HepG2 (cell line): ENCODE data around the gene SLC2A4. TPM values are rescaled to one million over a fixed set of nuclear protein-coding genes. Genes with fewer than 3 reads are reported as not detected.

Experiments used
- AHR ChIP-seq: IDR thresholded peaks from 2 replicates; pipeline ENCODE4 v1.6.1; 2018; ENCODE audit warnings: missing genetic modification reagents, missing compliant biosample characterization
- CBX2 ChIP-seq, 2 experiments: fragments of 200-600 bp in 1 of 2; sonication (generic); formaldehyde crosslinking in 1 of 2; IDR thresholded peaks; 2 replicates each; pipeline versions ENCODE4 v1.7.0 to v1.8.1; 2018 to 2022; ENCODE audit warnings: low read depth in 2 of 2, low read length in 1 of 2, mild to moderate bottlenecking in 1 of 2, missing genetic modification reagents in 1 of 2
- CBX5 ChIP-seq: sonication (generic); formaldehyde crosslinking; IDR thresholded peaks from 2 replicates; pipeline ENCODE4 v1.4.0; 2020; ENCODE audit warnings: missing genetic modification reagents, borderline replicate concordance
- CREBL2 ChIP-seq: sonication (generic); formaldehyde crosslinking; IDR thresholded peaks from 2 replicates; pipeline ENCODE4 v1.8.1; 2023; ENCODE audit warnings: missing genetic modification reagents, mild to moderate bottlenecking, borderline replicate concordance
- DMAP1 ChIP-seq: IDR thresholded peaks from 2 replicates; pipeline ENCODE4 v1.6.1; 2016
- FOXK1 ChIP-seq: sonication (generic); formaldehyde crosslinking; IDR thresholded peaks from 2 replicates; pipeline ENCODE4 v1.4.0; 2020; ENCODE audit warnings: low read depth, missing genetic modification reagents, borderline replicate concordance
- GPBP1L1 ChIP-seq: sonication (generic); formaldehyde crosslinking; IDR thresholded peaks from 2 replicates; pipeline ENCODE4 v1.5.0; 2020; ENCODE audit warnings: mild to moderate bottlenecking, missing genetic modification reagents
- HES4 ChIP-seq: sonication (generic); formaldehyde crosslinking; IDR thresholded peaks from 2 replicates; pipeline ENCODE4 v1.9.0; 2021; ENCODE audit warnings: mild to moderate bottlenecking, missing genetic modification reagents, borderline replicate concordance
- MXD4 ChIP-seq: IDR thresholded peaks from 2 replicates; pipeline ENCODE4 v1.6.1; 2016; ENCODE audit warnings: mild to moderate bottlenecking, missing biosample characterization, missing genetic modification reagents
- ONECUT2 ChIP-seq: sonication (generic); formaldehyde crosslinking; IDR thresholded peaks from 2 replicates; pipeline ENCODE4 v1.4.0; 2020; ENCODE audit warnings: missing genetic modification reagents
- PBX2 ChIP-seq: IDR thresholded peaks from 2 replicates; pipeline ENCODE4 v1.6.1; 2016; ENCODE audit warnings: control low read depth
- PLSCR1 ChIP-seq: sonication (generic); formaldehyde crosslinking; IDR thresholded peaks from 2 replicates; pipeline ENCODE4 v1.5.0; 2020; ENCODE audit warnings: missing genetic modification reagents, mild to moderate bottlenecking, borderline replicate concordance
- SALL2 ChIP-seq: sonication (generic); formaldehyde crosslinking; IDR thresholded peaks from 2 replicates; pipeline ENCODE4 v1.8.1; 2023; ENCODE audit warnings: mild to moderate bottlenecking, missing genetic modification reagents, inconsistent platforms
- ZNF354B ChIP-seq: sonication (generic); formaldehyde crosslinking; IDR thresholded peaks from 2 replicates; pipeline ENCODE4 v1.8.0; 2022; ENCODE audit warnings: mild to moderate bottlenecking, missing genetic modification reagents
- ZNF577 ChIP-seq: sonication (generic); formaldehyde crosslinking; IDR thresholded peaks from 2 replicates; pipeline ENCODE4 v1.4.0; 2020; ENCODE audit warnings: mild to moderate bottlenecking, low read depth, missing genetic modification reagents, borderline replicate concordance
- ZNF784 ChIP-seq: sonication (generic); formaldehyde crosslinking; IDR thresholded peaks from 2 replicates; pipeline ENCODE4 v1.5.1; 2020; ENCODE audit warnings: missing genetic modification reagents, mild to moderate bottlenecking, borderline replicate concordance
- polyA plus RNA-seq, 8 experiments: library from polyadenylated mRNA; depleted of rRNA in 3 of 8; stranded (reverse) in 7 of 8; unstranded in 1 of 8; fragments of >200 nt; fragmentation: Illumina TruSeq in 4 of 8; extraction: Trizol in 4 of 8; gene quantifications; 2 replicates each; pipeline versions ENCODE4 v1.2.1 to v1.2.3, GENCODE V29; 2011 to 2016; ENCODE audit warnings: low read depth in 4 of 8, missing spikeins in 1 of 8, mixed read lengths in 1 of 8; ENCODE audit not compliant: insufficient read depth in 1 of 8
- total RNA-seq, 5 experiments: library from RNA; depleted of rRNA; stranded (reverse); fragments of >200 nt; fragmentation: Illumina TruSeq; extraction: Trizol; gene quantifications; 2 replicates each; pipeline ENCODE4 v1.2.3, GENCODE V29; 2016; ENCODE audit warnings: low read depth in 1 of 5

The SLC2A4 gene
- total and polyA plus RNA-seq, 2 of the 13 experiments (the other 11 are each of a cell fraction or from before 2014, with no cell fraction given), result 4.9 to 5.8 TPM

- no peak for TF ChIP-seq CREBL2 (CRISPR knock-in tag)
- TF ChIP-seq PLSCR1, result no peak
- peak; percentile 68; the same call in 1 of the 2 replicates for TF ChIP-seq MXD4 (CRISPR knock-in tag)
- TF ChIP-seq FOXK1 (CRISPR knock-in tag), result peak; percentile 97
- TF ChIP-seq CBX2 (IDR thresholded peaks at IDR 0.05; ENCODE audit: low read depth, low read length), result no peak
- TF ChIP-seq CBX2 (CRISPR knock-in tag; IDR thresholded peaks at IDR 0.05; ENCODE audit: low read depth), result no peak
- TF ChIP-seq CBX5 (CRISPR knock-in tag), result peak; percentile 88
- no peak for TF ChIP-seq AHR (CRISPR knock-in tag)
- TF ChIP-seq GPBP1L1 (CRISPR knock-in tag), result no peak
- TF ChIP-seq ZNF354B (CRISPR knock-in tag), result no peak
- peak; percentile 34; the same call in 1 of the 2 replicates for TF ChIP-seq SALL2 (CRISPR knock-in tag)
- TF ChIP-seq PBX2 (CRISPR knock-in tag), result no peak
- TF ChIP-seq ONECUT2 (CRISPR knock-in tag), result no peak
- TF ChIP-seq DMAP1 (CRISPR knock-in tag), result peak; percentile 93
- 0 out of 2 replicates have a peak, but pooled peaks have one; percentile 18 for TF ChIP-seq HES4 (CRISPR knock-in tag)
- no peak; the same call in 1 of the 2 replicates for TF ChIP-seq ZNF784 (CRISPR knock-in tag)
- no peak for TF ChIP-seq ZNF577 (CRISPR knock-in tag)
Observed at GRCh38 chr17:7242717-7243452, 38.6 kb upstream of the SLC2A4 start (continued).
